Esophagus squamous epithelium (tissue), 5 donors: Measurements from ENCODE around the gene TXNDC9. TPM values are rescaled to one million over a fixed set of nuclear protein-coding genes. Genes with fewer than 3 reads are reported as not detected.

Source experiments
- DNase-seq: peaks from one replicate; lab custom pipeline; 2025; lab: John Stamatoyannopoulos, UW
- H3K27ac ChIP-seq, 4 donors: fragments of 200-600 bp; sonication (generic); one replicate each; pipeline ENCODE4 v1.5.1; 2016 to 2019; ENCODE audit warnings: mild to moderate bottlenecking in 1 of 4
- H3K27me3 ChIP-seq, 4 donors: fragments of 200-600 bp; sonication (generic); 1 replicate in 3 of 4; 2 replicates in 1 of 4; pipeline versions ENCODE4 v1.5.1 to v1.6.0; 2017 to 2021; ENCODE audit warnings: antibody characterized with exemption in 1 of 4
- H3K36me3 ChIP-seq, 3 donors: fragments of 200-600 bp; sonication (generic); one replicate each; pipeline ENCODE4 v1.5.1; 2016 to 2019
- H3K4me1 ChIP-seq, 3 donors: fragments of 200-600 bp; sonication (generic); one replicate each; pipeline ENCODE4 v1.5.1; 2017 to 2019
- H3K4me3 ChIP-seq, 4 donors: fragments of 200-600 bp; sonication (generic); 1 replicate in 3 of 4; 2 replicates in 1 of 4; pipeline ENCODE4 v1.5.1; 2016 to 2019; ENCODE audit warnings: mild to moderate bottlenecking in 2 of 4, moderate library complexity in 1 of 4
- H3K9me3 ChIP-seq, 3 donors: fragments of 200-600 bp; sonication (generic); one replicate each; pipeline ENCODE4 v1.5.1; 2016 to 2019
- POLR2A ChIP-seq, 4 donors: fragments of 450-650 bp; IDR thresholded peaks; one replicate each; pipeline ENCODE4 v1.6.1; 2017; ENCODE audit warnings: antibody characterized with exemption in 4 of 4, mild to moderate bottlenecking in 4 of 4, moderate library complexity in 3 of 4
- WGBS, 2 donors: methylation state at CpG; one replicate each; pipeline ENCODE4 v1.1.5; 2018; 5-methylcytosine and 5-hydroxymethylcytosine counted together
- intact Hi-C: fragments of 100-400 bp; cut with DNase I; formaldehyde crosslinking; loops from one replicate; pipeline ENCODE4 v1.15.0; 2022
- total RNA-seq, 4 donors: library from RNA; depleted of rRNA; stranded (reverse); fragments of >200 nt; gene quantifications; one replicate each; pipeline ENCODE4 v1.1.0, GENCODE V29; 2016
- TF ChIP-seq, protein P1 (sequence below), 6 experiments: fragments of 450-650 bp in 4 of 6; fragments of 200-600 bp in 2 of 6; sonication (generic) in 2 of 6; IDR thresholded peaks; one replicate each; pipeline ENCODE4 v1.5.1; 2016 to 2019; ENCODE audit warnings: antibody characterized with exemption in 6 of 6, mild to moderate bottlenecking in 4 of 6, moderate library complexity in 4 of 6
- donor health status: DM: yes; HTN: yes; CAD: no.

TXNDC9 gene
- 10 to 100 TPM; 32.8 to 56.2 (median 47.5) TPM for total RNA-seq

- peak; percentile 96 for DNase-seq
- Histone ChIP-seq H3K4me3 (peak within 1 kb of the TSS; percentile 69 to 96 (median 75)), H3K36me3 (peaks cover 0 to 21% (median 11%) of the 10 kb centered on the region in 3 donors), H3K27ac (peak within 1 kb of the TSS; percentile 84 to 97 (median 94)), H3K4me1 (peaks cover 9 to 52% (median 32%) of the 10 kb centered on the region in 3 donors), H3K27me3 (no peaks in the 10 kb centered on the region), H3K9me3 (no peaks in the 10 kb centered on the region)
- intact Hi-C loops, result loop anchor here (10.0 kb wide), 2 partner anchors 149 to 151 kb away; partner anchors contain the start of genes MITD1 and MRPL30
- WGBS, 2 donors, result 0 to 1% methylated on average over 29 to 45 of the region's 60 CpGs
- TF ChIP-seq, protein P1, sequence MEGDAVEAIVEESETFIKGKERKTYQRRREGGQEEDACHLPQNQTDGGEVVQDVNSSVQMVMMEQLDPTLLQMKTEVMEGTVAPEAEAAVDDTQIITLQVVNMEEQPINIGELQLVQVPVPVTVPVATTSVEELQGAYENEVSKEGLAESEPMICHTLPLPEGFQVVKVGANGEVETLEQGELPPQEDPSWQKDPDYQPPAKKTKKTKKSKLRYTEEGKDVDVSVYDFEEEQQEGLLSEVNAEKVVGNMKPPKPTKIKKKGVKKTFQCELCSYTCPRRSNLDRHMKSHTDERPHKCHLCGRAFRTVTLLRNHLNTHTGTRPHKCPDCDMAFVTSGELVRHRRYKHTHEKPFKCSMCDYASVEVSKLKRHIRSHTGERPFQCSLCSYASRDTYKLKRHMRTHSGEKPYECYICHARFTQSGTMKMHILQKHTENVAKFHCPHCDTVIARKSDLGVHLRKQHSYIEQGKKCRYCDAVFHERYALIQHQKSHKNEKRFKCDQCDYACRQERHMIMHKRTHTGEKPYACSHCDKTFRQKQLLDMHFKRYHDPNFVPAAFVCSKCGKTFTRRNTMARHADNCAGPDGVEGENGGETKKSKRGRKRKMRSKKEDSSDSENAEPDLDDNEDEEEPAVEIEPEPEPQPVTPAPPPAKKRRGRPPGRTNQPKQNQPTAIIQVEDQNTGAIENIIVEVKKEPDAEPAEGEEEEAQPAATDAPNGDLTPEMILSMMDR (IDR thresholded peaks at IDR 0.05), result peak in 2 of 6 experiments; percentile 3 to 34
- TF ChIP-seq POLR2A (IDR thresholded peaks at IDR 0.05), result peak in 2 of 4 donors; percentile 34 to 69
These were observed at the start of gene TXNDC9 for GRCh38 chr2:99335911-99336803. TSS of gene TXNDC9 (minus strand) at chr2:99336333. CDS start at chr2:99333210, 3,123 bp downstream.

GRCh38 chr2:99382143-99382542 is 46.0 kb upstream of the TXNDC9 start:
- Histone ChIP-seq H3K4me1 (no peaks in the 10 kb centered on the region), H3K4me3 (no peak overlapping the region), H3K27me3 (no peaks in the 10 kb centered on the region), H3K27ac (no peak overlapping the region), H3K9me3 (no peaks in the 10 kb centered on the region), H3K36me3 (peaks cover 0 to 84% (median 16%) of the 10 kb centered on the region in 3 donors)
- DNase-seq, result no peak
- intact Hi-C loops, result no loop called here
- 83 to 100% methylated on average over 2 of the region's 2 CpGs for WGBS, 2 donors
- no peak for TF ChIP-seq POLR2A (IDR thresholded peaks at IDR 0.05)
- TF ChIP-seq, protein P1 (IDR thresholded peaks at IDR 0.05), result no peak

GRCh38 chr2:99380376-99381010 is 44.4 kb upstream of the TXNDC9 start:
- intact Hi-C loops, result no loop called here
- 81 to 95% methylated on average over 3 of the region's 3 CpGs for WGBS, 2 donors
- H3K36me3 ChIP-seq, result peaks cover 0 to 97% (median 22%) of the 10 kb centered on the region in 3 donors

DNA sequence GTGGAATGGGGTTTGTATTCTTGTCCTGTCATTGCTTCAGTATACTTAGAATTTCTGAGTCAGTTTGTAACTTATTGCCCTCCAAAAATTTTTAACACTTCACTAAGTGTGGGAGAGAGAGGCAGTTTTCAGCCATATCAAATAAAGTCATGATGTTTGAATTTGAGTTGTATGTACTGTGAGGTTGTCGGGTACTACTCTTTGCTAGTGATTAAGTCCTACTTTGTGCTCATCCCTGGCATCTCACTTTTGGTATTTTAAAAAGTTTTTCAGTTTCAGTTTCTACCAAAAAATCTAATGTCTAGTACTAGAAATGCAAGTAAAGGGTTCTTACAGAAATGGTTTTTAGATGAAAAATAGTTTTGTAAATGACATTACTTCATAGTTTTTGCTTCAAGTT is 41.7 kb upstream of the TXNDC9 start:
- DNase-seq, result no peak
- H3K27me3 ChIP-seq, result no peaks in the 10 kb centered on the region
- no peaks in the 10 kb centered on the region for H3K9me3 ChIP-seq
- no peak overlapping the region for H3K27ac ChIP-seq
- peaks cover 0 to 98% (median 14%) of the 10 kb centered on the region in 3 donors for H3K36me3 ChIP-seq
- H3K4me1 ChIP-seq, result no peaks in the 10 kb centered on the region
- H3K4me3 ChIP-seq, result no peak overlapping the region
- intact Hi-C loops, result no loop called here
- 88 to 96% methylated on average over 1 of the region's 1 CpG for WGBS, 2 donors
- TF ChIP-seq, protein P1 (IDR thresholded peaks at IDR 0.05), result no peak
- TF ChIP-seq POLR2A (IDR thresholded peaks at IDR 0.05), result no peak

More at GRCh38 chr2:99380376-99381010, 44.4 kb upstream of the TXNDC9 start:
- no peak for TF ChIP-seq POLR2A (IDR thresholded peaks at IDR 0.05)
- TF ChIP-seq, protein P1 (IDR thresholded peaks at IDR 0.05), result no peak
- H3K9me3 ChIP-seq, result no peaks in the 10 kb centered on the region
- no peaks in the 10 kb centered on the region for H3K27me3 ChIP-seq
- no peak overlapping the region for H3K27ac ChIP-seq
- no peak for DNase-seq
- H3K4me3 ChIP-seq, result no peak overlapping the region
- no peaks in the 10 kb centered on the region for H3K4me1 ChIP-seq
